Measurements from ENCODE around the gene TMEM14A.
"Not testable (repeated sequence)": the region's sequence is repeated elsewhere in the genome, so short reads cannot be mapped to it uniquely, and the experiment has no call there.

Gene TMEM14A

GRCh38 chr6:52707963-52708680, 37.2 kb downstream of the TMEM14A start:
- H3K4me3 ChIP-seq (ENCODE audit: severe bottlenecking), result no peak overlapping the region
- H3K27me3 ChIP-seq (ENCODE audit: insufficient read depth, poor library complexity, severe bottlenecking), result no peaks in the 10 kb centered on the region
- H3K27ac ChIP-seq (ENCODE audit: poor library complexity, severe bottlenecking), result no peak overlapping the region
- no peaks in the 10 kb centered on the region for H3K36me3 ChIP-seq (ENCODE audit: low read depth)
- no peak for TF ChIP-seq CTCF (IDR thresholded peaks at IDR 0.05; ENCODE audit: poor library complexity, severe bottlenecking)
- H3K4me1 ChIP-seq (ENCODE audit: insufficient read depth, poor library complexity, severe bottlenecking), result no peaks in the 10 kb centered on the region
- ATAC-seq (ENCODE audit: low read depth) (no peak), DNase-seq (ENCODE audit: low spot score) (no peak)
- no peaks in the 10 kb centered on the region for H3K9me3 ChIP-seq (ENCODE audit: severe bottlenecking)

- no peak overlapping the region for H3K27ac ChIP-seq (ENCODE audit: poor library complexity, severe bottlenecking)
- H3K27me3 ChIP-seq (ENCODE audit: insufficient read depth, poor library complexity, severe bottlenecking), result no peaks in the 10 kb centered on the region
- no peak overlapping the region for H3K4me3 ChIP-seq (ENCODE audit: severe bottlenecking)
- H3K4me1 ChIP-seq (ENCODE audit: insufficient read depth, poor library complexity, severe bottlenecking), result no peaks in the 10 kb centered on the region
- no peak for DNase-seq (ENCODE audit: low spot score)
- H3K36me3 ChIP-seq (ENCODE audit: low read depth), result no peaks in the 10 kb centered on the region
- TF ChIP-seq CTCF (IDR thresholded peaks at IDR 0.05; ENCODE audit: poor library complexity, severe bottlenecking), result no peak
- H3K9me3 ChIP-seq (ENCODE audit: severe bottlenecking), result no peaks in the 10 kb centered on the region
- peak; percentile 53; the same call in 1 of the 3 replicates for ATAC-seq (ENCODE audit: low read depth)
These were observed 41.2 kb downstream of the TMEM14A start for GRCh38 chr6:52712136-52712535.

GRCh38 chr6:52714761-52715160, 43.8 kb downstream of the TMEM14A start:
- not testable (repeated sequence) for H3K36me3 ChIP-seq (ENCODE audit: low read depth); H3K27ac ChIP-seq (ENCODE audit: poor library complexity, severe bottlenecking); H3K4me3 ChIP-seq (ENCODE audit: severe bottlenecking); DNase-seq (ENCODE audit: low spot score); H3K4me1 ChIP-seq (ENCODE audit: insufficient read depth, poor library complexity, severe bottlenecking); H3K9me3 ChIP-seq (ENCODE audit: severe bottlenecking); H3K27me3 ChIP-seq (ENCODE audit: insufficient read depth, poor library complexity, severe bottlenecking); ATAC-seq (ENCODE audit: low read depth)

GRCh38 chr6:52718550-52718949, 47.6 kb downstream of the TMEM14A start:
- Histone ChIP-seq H3K4me3 (ENCODE audit: severe bottlenecking) (no peak overlapping the region), H3K9me3 (ENCODE audit: severe bottlenecking) (no peaks in the 10 kb centered on the region), H3K4me1 (ENCODE audit: insufficient read depth, poor library complexity, severe bottlenecking) (no peaks in the 10 kb centered on the region), H3K36me3 (ENCODE audit: low read depth) (no peaks in the 10 kb centered on the region), H3K27me3 (ENCODE audit: insufficient read depth, poor library complexity, severe bottlenecking) (no peaks in the 10 kb centered on the region), H3K27ac (ENCODE audit: poor library complexity, severe bottlenecking) (no peak overlapping the region)
- DNase-seq (ENCODE audit: low spot score) (no peak), ATAC-seq (ENCODE audit: low read depth) (no peak)
- TF ChIP-seq CTCF (IDR thresholded peaks at IDR 0.05; ENCODE audit: poor library complexity, severe bottlenecking), result no peak

DNA sequence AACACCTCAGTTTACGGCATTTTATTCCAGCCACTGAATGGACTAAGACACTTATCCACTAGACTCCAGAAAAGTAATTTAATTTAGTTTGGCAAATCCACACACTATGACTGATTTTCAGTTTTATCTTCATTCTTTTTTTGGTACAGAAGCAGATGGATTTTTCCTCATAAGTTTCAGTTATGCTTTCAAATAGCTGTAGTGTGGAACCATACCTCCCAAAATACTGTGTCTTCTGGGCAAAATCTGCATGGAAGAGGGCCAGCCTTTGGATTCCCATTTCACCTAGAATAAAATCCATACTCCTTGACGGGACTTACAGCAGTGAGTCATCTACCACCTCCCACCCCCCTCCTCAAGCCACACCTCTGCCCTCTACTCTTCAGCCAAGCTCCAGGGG, 49.4 kb downstream of the TMEM14A start:
- no peaks in the 10 kb centered on the region for H3K9me3 ChIP-seq (ENCODE audit: severe bottlenecking)
- peaks cover 7% of the 10 kb centered on the region for H3K4me1 ChIP-seq (ENCODE audit: insufficient read depth, poor library complexity, severe bottlenecking)
- H3K4me3 ChIP-seq (ENCODE audit: severe bottlenecking), result no peak overlapping the region
- ATAC-seq (ENCODE audit: low read depth), result no peak
- H3K27ac ChIP-seq (ENCODE audit: poor library complexity, severe bottlenecking), result no peak overlapping the region
- TF ChIP-seq CTCF (IDR thresholded peaks at IDR 0.05; ENCODE audit: poor library complexity, severe bottlenecking), result no peak
- DNase-seq (ENCODE audit: low spot score), result no peak
- H3K27me3 ChIP-seq (ENCODE audit: insufficient read depth, poor library complexity, severe bottlenecking), result no peaks in the 10 kb centered on the region
- H3K36me3 ChIP-seq (ENCODE audit: low read depth), result no peaks in the 10 kb centered on the region
